GM12872 (cell line): Measurements from ENCODE around the gene IL21R.

ENCODE experiments used
- CTCF ChIP-seq: IDR thresholded peaks from 3 replicates; pipeline ENCODE4 v1.5.1; 2011; ENCODE audit warnings: low read depth, mild to moderate bottlenecking, low read length, moderate library complexity; ENCODE audit not compliant: insufficient read depth

The IL21R gene

GRCh38 chr16:27458258-27458657 is 56.3 kb downstream of the IL21R start:
- TF ChIP-seq CTCF, result no peak

DNA sequence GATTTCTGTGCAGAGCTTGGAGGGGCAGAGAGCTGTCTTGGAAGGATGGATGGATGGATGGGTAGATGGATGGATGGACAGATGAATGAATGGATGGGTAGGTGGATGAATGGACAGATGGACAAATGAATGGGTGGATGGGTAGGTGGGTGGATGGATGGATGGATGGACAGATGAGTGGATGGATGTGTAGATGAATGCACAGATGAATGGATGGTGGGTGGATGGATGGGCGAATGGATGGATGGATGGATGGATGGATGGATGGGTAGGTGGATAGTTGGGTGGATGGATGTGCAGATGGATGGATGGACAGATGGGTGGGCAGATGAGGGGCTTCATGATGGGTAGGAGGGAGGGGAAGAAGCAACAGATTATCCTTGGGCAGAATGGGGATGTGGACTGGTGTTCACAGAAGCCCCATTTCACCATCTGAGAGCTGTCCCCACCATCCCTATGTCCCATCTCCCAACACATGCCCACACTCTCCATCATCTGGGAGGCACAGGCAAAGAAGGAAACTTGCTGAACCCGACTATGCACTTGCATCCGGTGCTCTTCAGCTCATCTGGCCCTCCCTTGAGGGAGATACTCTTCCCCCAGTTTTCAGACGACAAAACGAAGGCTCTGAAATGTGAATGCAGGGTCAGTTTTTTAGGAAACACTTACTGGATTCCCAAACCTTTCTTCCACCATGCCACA is 57.2 kb downstream of the IL21R start:
- no peak for TF ChIP-seq CTCF

DNA sequence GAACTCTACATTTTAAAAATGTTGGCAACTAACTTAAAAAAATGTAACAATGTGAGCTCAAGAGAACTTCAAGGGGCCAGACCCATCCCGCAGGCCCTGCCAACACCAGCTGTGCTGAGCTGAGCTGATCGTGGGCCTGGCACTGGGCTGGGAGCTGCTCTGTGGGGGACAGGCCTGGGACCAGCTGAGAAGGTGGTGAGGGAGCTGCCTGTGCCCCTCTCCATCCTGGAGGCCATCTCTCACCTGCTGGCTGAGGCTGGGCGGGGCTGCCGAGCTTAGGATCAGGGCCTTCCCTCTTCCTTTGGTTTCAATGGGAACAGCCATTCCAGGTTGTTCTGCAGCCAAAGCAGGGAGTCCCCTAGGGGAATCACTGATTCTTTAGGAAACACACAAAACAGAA is 58.2 kb downstream of the IL21R start:
- no peak for TF ChIP-seq CTCF

GRCh38 chr16:27460663-27461482 is 58.9 kb downstream of the IL21R start:
- no peak for TF ChIP-seq CTCF

GRCh38 chr16:27461483-27462171 is 59.7 kb downstream of the IL21R start:
- no peak for TF ChIP-seq CTCF

DNA sequence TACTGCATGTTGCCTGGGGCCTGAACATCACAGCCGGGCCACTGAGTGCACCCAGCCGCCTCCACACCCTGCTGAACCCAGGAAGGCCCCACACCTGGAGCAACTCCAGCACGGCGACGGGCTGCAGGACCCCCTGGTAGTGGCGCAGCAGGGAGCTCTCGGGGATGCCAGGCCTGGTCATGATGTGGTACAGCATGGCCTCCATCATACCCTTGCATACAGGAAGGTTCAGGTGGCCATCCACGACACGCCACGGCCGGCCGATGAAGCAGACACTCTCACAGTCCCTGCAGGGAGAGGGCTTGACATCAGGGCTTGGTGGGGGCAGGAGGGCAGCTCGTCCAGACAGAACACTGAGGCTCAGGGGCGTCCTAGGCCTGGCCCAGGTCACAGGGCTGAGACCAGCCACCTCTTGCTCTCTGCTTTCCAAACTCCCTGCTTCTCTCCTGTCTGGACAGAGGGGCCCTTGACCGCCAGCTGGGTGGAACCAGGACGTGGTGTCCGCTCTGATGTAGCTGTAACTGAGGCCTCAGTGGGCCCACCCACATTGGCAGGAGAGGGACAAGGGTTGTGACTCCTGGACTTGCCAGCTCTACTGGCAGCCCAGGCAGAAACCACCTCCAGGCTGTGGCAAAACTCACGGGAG is 60.3 kb downstream of the IL21R start:
- TF ChIP-seq CTCF, result no peak
